ENCODE results near the gene ABCD1.

ABCD1 gene

DNA sequence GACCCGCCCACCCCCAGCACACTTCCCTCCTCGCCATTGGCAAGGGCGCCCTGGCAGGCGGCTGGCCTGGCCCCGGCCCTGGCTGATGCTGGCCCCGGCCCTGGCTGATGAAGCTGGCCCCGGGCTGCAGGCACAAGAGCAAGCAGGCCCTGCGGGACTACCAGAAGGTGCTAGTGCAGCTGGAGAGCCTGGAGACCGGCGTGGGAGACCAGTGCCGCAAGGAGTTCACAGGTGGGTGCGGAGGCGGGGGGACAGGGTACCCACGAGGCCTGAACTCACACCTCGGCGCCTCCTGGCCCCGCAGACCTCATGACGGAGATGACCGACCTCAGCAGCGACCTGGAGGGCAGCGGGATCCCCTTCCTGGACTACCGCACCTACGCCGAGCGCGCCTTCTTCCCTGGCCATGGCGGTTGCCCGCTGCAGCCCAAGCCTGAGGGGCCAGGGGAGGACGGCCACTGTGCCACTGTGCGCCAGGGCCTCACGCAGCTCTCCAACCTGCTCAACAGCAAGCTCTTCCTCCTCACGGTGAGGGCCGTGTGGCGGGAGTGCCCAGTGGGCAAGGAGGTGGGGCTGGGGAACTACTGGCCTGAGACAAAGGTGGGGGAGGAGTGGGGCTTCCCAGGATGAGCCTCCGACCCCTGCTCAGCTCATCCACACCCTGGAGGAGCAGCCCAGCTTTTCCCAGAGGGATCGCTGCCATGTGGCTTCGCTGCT is 50.1 kb downstream of the ABCD1 start:
- H3K27ac Mint-ChIP-seq: no peak overlapping the region
- DNase-seq: peak; percentile 0
- H3K4me3 Mint-ChIP-seq: no peak overlapping the region
- peaks cover 3% of the 10 kb centered on the region for H3K27me3 Mint-ChIP-seq (ENCODE audit: low read depth, poor library complexity)
- H3K4me1 Mint-ChIP-seq: peaks cover 3% of the 10 kb centered on the region
- peaks cover 20% of the 10 kb centered on the region for H3K9me3 Mint-ChIP-seq
- H3K36me3 Mint-ChIP-seq (ENCODE audit: low read depth): no peaks in the 10 kb centered on the region
- TF ChIP-seq, protein P1, sequence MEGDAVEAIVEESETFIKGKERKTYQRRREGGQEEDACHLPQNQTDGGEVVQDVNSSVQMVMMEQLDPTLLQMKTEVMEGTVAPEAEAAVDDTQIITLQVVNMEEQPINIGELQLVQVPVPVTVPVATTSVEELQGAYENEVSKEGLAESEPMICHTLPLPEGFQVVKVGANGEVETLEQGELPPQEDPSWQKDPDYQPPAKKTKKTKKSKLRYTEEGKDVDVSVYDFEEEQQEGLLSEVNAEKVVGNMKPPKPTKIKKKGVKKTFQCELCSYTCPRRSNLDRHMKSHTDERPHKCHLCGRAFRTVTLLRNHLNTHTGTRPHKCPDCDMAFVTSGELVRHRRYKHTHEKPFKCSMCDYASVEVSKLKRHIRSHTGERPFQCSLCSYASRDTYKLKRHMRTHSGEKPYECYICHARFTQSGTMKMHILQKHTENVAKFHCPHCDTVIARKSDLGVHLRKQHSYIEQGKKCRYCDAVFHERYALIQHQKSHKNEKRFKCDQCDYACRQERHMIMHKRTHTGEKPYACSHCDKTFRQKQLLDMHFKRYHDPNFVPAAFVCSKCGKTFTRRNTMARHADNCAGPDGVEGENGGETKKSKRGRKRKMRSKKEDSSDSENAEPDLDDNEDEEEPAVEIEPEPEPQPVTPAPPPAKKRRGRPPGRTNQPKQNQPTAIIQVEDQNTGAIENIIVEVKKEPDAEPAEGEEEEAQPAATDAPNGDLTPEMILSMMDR (IDR thresholded peaks at IDR 0.05): no peak

DNA sequence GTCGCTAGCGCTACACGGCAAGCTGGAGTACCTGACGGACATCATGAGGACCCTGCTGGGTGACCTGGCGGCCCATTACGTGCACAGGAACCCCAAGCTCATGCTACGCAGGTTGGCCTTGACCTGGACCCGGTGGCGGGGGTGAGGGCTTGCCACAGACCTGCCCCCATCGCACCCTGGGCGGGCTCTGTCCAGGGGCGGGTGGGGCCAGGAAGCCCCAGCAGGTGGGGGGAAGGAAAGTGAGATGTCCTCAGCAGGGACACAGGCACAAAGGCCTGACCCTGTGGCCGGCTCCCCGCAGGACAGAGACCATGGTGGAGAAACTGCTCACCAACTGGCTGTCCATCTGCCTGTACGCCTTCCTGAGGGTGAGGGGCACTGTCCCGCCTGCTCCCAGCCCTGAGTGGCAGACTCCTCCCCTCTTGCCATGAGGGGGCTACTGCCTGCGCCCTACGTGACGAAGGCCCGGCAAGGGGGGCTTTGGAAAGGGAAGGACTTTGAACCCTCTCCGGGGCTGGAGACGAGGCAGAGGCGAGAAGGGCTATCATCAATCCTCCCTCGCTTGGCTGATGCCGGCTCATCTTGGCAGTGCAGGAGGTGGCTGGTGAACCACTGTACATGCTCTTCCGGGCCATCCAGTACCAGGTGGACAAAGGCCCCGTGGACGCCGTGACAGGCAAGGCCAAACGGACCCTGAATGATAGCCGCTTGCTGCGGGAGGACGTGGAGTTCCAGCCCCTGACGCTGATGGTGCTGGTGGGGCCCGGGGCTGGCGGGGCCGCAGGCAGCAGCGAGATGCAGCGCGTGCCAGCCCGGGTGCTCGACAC is 50.9 kb downstream of the ABCD1 start:
- no peak overlapping the region for H3K4me3 Mint-ChIP-seq
- TF ChIP-seq, protein P1 (IDR thresholded peaks at IDR 0.05): no peak
- H3K4me1 Mint-ChIP-seq: peaks cover 10% of the 10 kb centered on the region
- H3K27me3 Mint-ChIP-seq (ENCODE audit: low read depth, poor library complexity): no peaks in the 10 kb centered on the region
- H3K9me3 Mint-ChIP-seq: peaks cover 22% of the 10 kb centered on the region
- DNase-seq: peak; percentile 3
- no peaks in the 10 kb centered on the region for H3K36me3 Mint-ChIP-seq (ENCODE audit: low read depth)
- H3K27ac Mint-ChIP-seq: no peak overlapping the region

DNA sequence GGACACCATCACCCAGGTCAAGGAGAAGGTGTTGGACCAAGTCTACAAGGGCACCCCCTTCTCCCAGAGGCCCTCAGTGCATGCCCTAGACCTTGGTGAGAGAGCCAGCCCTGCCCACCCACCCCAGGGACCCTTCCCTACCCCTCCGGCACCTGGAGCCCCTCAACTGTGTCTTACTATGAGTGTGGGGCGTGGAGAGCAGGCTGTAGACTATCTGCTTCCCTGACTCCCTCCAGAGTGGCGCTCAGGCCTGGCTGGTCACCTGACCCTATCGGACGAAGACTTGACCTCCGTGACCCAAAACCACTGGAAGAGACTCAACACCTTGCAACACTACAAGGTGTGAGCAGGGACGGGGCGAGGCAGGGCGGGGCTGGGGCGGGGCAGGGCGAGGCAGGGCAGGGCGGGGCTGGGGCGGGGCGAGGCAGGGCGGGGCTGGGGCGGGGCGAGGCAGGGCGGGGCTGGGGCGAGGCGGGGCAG is 51.5 kb downstream of the ABCD1 start:
- H3K27me3 Mint-ChIP-seq (ENCODE audit: low read depth, poor library complexity): no peaks in the 10 kb centered on the region
- peaks cover 10% of the 10 kb centered on the region for H3K4me1 Mint-ChIP-seq
- no peak overlapping the region for H3K27ac Mint-ChIP-seq
- no peak overlapping the region for H3K4me3 Mint-ChIP-seq
- H3K9me3 Mint-ChIP-seq: peaks cover 22% of the 10 kb centered on the region
- TF ChIP-seq, protein P1 (IDR thresholded peaks at IDR 0.05): no peak
- H3K36me3 Mint-ChIP-seq (ENCODE audit: low read depth): no peaks in the 10 kb centered on the region
- DNase-seq: no peak

DNA sequence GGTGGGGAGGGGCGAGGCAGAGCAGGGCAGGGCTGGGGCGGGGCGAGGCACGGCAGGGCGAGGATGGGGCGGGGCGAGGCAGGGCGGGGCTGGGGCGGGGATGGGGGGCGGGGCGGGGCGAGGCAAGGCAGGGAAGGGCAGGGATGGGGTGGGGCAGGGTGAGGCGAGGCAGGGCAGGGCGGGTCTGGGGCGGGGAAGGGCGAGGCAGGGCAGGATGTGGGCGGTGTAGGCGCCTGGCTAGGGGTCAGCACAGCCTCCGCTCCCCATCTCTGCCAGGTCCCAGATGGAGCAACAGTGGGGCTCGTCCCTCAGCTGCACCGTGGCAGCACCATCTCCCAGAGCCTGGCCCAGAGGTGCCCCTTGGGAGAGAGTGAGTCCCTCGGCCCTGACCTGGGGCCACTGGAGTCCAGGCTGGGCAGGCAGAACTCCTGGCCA is 52.0 kb downstream of the ABCD1 start:
- Mint-ChIP-seq H3K27me3 (ENCODE audit: low read depth, poor library complexity) (no peaks in the 10 kb centered on the region), H3K36me3 (ENCODE audit: low read depth) (no peaks in the 10 kb centered on the region), H3K9me3 (peaks cover 22% of the 10 kb centered on the region), H3K4me3 (no peak overlapping the region), H3K4me1 (peaks cover 10% of the 10 kb centered on the region), H3K27ac (no peak overlapping the region)
- TF ChIP-seq, protein P1 (IDR thresholded peaks at IDR 0.05): no peak
- DNase-seq: no peak

DNA sequence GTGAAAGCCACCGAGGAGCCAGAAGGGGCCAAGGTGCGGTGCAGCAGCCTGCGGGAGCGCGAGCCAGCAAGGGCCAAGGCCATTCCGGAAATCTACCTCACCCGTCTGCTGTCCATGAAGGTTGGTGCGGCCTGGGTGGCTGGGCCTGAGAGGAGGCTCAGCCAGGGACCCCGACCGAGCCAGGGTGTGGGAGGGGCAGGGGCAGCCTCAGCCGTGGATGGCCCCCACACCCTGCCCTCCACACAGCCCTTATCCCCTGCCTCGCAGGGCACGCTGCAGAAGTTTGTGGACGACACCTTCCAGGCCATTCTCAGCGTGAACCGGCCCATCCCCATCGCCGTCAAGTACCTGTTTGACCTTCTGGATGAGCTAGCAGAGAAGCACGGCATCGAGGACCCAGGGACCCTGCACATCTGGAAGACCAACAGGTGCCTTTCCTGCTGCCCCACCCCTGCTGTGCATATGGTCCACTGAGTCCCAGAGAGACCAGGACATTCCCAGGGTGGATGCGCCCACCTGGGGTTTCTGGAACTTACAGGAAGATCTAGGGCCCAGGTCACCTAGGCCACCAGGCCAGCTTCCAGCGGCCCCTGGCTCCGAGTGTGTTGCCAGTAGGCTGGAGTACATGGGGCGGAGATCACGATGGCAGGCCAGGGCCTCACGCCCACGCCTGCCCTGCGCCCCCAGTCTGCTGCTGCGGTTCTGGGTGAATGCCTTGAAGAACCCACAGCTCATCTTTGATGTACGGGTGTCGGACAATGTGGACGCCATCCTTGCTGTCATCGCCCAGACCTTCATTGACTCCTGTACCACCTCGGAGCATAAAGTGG is 52.8 kb downstream of the ABCD1 start:
- H3K27ac Mint-ChIP-seq: no peak overlapping the region
- peaks cover 10% of the 10 kb centered on the region for H3K4me1 Mint-ChIP-seq
- H3K36me3 Mint-ChIP-seq (ENCODE audit: low read depth): no peaks in the 10 kb centered on the region
- H3K4me3 Mint-ChIP-seq: no peak overlapping the region
- H3K27me3 Mint-ChIP-seq (ENCODE audit: low read depth, poor library complexity): no peaks in the 10 kb centered on the region
- DNase-seq: no peak
- TF ChIP-seq, protein P1 (IDR thresholded peaks at IDR 0.05): no peak
- H3K9me3 Mint-ChIP-seq: peaks cover 18% of the 10 kb centered on the region
